ENCODE data around the gene SLC38A11.

The SLC38A11 gene

DNA sequence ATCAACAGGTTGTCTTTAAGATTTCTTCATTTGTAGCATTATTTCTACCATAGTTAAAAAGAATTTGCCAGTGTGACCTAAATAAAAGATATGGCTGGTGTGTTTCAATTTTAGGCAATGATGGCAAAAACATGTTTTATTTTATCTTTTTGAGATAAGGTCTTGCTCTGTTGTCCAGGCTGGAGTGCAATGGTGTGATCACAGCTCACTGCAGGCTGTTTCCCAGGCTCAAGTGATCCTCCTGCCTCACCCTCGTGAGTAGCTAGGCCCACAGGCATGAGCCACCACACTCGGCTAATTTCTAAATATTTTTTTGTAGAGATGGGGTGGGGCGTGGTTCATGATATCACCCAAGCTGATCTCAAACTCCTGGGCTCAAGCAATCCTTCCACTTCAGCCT is 66.7 kb downstream of the SLC38A11 start:
- no peaks in the 10 kb centered on the region for H3K9me2 ChIP-seq (replicated peaks; ENCODE audit: low read depth, low read length)

DNA sequence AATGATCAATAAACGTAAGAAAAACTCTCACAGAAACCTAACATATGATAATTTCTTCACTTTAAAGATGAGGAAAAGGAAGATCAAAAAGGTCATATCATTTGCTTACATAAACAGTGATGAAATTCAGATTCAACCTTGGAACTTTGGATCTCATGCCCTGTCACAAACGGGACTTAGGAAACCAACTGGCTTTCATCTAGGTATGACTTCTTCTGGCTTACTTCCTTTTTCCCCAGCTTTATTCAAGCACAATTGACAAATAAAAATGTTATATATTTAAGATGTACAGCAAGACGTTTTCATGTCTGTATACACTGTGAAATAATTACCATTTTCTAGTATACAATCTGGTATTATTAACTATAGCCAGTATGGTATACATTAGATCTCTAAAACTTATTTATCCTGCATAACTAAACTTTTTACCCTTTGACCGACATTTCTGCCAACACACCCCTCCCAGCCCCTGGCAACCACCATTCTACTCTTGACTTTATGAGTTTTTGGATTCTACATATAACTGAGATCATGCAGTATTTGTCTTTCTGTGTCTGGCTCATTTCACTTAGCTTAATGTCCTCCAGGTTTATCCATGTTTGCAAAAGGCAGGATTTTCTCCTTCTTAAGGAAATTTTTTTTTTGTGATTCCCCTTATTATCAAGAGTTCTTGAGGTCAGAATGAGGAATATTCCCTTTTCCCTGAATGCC is 67.7 kb downstream of the SLC38A11 start:
- Histone ChIP-seq H3K79me2 (ENCODE audit: insufficient read depth, low read length) (no peaks in the 10 kb centered on the region), H3K9me2 (replicated peaks; ENCODE audit: low read depth, low read length) (no peaks in the 10 kb centered on the region), H3K9me3 (ENCODE audit: insufficient read depth, low read depth, low read length) (no peaks in the 10 kb centered on the region), H3F3A (ENCODE audit: low read depth) (no peaks in the 10 kb centered on the region), H3K27me3 (ENCODE audit: insufficient read depth, low read length, poor library complexity, severe bottlenecking) (no peaks in the 10 kb centered on the region), H3K4me3 (ENCODE audit: low read length, poor library complexity, severe bottlenecking) (no peak overlapping the region), H3K9ac (ENCODE audit: low read depth, low read length, poor library complexity, severe bottlenecking) (no peak overlapping the region), H3K36me3 (ENCODE audit: insufficient read depth, low read length) (no peaks in the 10 kb centered on the region), H3K4me2 (ENCODE audit: low read depth, low read length, poor library complexity, severe bottlenecking) (no peak overlapping the region), H3K4me1 (ENCODE audit: insufficient read depth, low read length, poor library complexity, severe bottlenecking) (peaks cover 27% of the 10 kb centered on the region), H4K20me1 (ENCODE audit: insufficient read depth, low read length, poor library complexity, severe bottlenecking) (no peaks in the 10 kb centered on the region), H2AFZ (ENCODE audit: low read length) (no peak overlapping the region)
- no peak for TF ChIP-seq EZH2phosphoT487 (IDR thresholded peaks at IDR 0.05; ENCODE audit: borderline replicate concordance)
- TF ChIP-seq, protein P1, sequence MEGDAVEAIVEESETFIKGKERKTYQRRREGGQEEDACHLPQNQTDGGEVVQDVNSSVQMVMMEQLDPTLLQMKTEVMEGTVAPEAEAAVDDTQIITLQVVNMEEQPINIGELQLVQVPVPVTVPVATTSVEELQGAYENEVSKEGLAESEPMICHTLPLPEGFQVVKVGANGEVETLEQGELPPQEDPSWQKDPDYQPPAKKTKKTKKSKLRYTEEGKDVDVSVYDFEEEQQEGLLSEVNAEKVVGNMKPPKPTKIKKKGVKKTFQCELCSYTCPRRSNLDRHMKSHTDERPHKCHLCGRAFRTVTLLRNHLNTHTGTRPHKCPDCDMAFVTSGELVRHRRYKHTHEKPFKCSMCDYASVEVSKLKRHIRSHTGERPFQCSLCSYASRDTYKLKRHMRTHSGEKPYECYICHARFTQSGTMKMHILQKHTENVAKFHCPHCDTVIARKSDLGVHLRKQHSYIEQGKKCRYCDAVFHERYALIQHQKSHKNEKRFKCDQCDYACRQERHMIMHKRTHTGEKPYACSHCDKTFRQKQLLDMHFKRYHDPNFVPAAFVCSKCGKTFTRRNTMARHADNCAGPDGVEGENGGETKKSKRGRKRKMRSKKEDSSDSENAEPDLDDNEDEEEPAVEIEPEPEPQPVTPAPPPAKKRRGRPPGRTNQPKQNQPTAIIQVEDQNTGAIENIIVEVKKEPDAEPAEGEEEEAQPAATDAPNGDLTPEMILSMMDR (conservative IDR thresholded peaks at IDR 0.05; ENCODE audit: low read length): no peak

More for the DNA sequence above, 66.7 kb downstream of the SLC38A11 start:
- TF ChIP-seq, protein P1 (conservative IDR thresholded peaks at IDR 0.05; ENCODE audit: low read length): no peak
- no peak for TF ChIP-seq EZH2phosphoT487 (IDR thresholded peaks at IDR 0.05; ENCODE audit: borderline replicate concordance)
- Histone ChIP-seq H3K79me2 (ENCODE audit: insufficient read depth, low read length) (no peaks in the 10 kb centered on the region), H2AFZ (ENCODE audit: low read length) (no peak overlapping the region), H3K9ac (ENCODE audit: low read depth, low read length, poor library complexity, severe bottlenecking) (no peak overlapping the region), H3F3A (ENCODE audit: low read depth) (no peaks in the 10 kb centered on the region), H3K27me3 (ENCODE audit: insufficient read depth, low read length, poor library complexity, severe bottlenecking) (no peaks in the 10 kb centered on the region), H3K9me3 (ENCODE audit: insufficient read depth, low read depth, low read length) (no peaks in the 10 kb centered on the region), H4K20me1 (ENCODE audit: insufficient read depth, low read length, poor library complexity, severe bottlenecking) (no peaks in the 10 kb centered on the region), H3K4me2 (ENCODE audit: low read depth, low read length, poor library complexity, severe bottlenecking) (no peak overlapping the region), H3K4me3 (ENCODE audit: low read length, poor library complexity, severe bottlenecking) (no peak overlapping the region), H3K36me3 (ENCODE audit: insufficient read depth, low read length) (no peaks in the 10 kb centered on the region), H3K4me1 (ENCODE audit: insufficient read depth, low read length, poor library complexity, severe bottlenecking) (peaks cover 27% of the 10 kb centered on the region)

DNA sequence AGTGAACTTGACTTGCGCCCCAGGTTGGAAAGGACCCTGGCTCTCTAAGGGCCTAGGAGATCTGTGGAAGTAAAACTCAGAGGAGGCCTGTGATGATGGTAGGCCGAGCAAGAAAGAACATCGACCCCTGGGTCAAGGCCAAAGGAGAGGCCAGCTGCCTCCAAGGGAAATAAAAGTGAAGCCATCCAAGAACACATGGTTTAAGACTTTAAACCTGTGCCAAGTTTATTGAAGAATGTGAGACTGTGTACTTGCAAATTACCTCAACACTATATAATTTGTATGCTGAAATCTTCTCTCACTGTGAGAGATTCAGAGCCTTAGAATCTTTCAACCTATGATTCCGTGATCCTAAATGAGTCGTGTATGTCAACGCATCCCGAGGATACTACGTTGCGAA is 73.0 kb downstream of the SLC38A11 start:
- H3K27me3 ChIP-seq (ENCODE audit: insufficient read depth, low read length, poor library complexity, severe bottlenecking): no peaks in the 10 kb centered on the region
- no peaks in the 10 kb centered on the region for H4K20me1 ChIP-seq (ENCODE audit: insufficient read depth, low read length, poor library complexity, severe bottlenecking)

More for the DNA sequence above, 73.0 kb downstream of the SLC38A11 start:
- Histone ChIP-seq H2AFZ (ENCODE audit: low read length) (no peak overlapping the region), H3K4me3 (ENCODE audit: low read length, poor library complexity, severe bottlenecking) (no peak overlapping the region), H3K9ac (ENCODE audit: low read depth, low read length, poor library complexity, severe bottlenecking) (no peak overlapping the region), H3K9me3 (ENCODE audit: insufficient read depth, low read depth, low read length) (no peaks in the 10 kb centered on the region), H3K4me1 (ENCODE audit: insufficient read depth, low read length, poor library complexity, severe bottlenecking) (no peaks in the 10 kb centered on the region), H3K36me3 (ENCODE audit: insufficient read depth, low read length) (no peaks in the 10 kb centered on the region), H3K9me2 (replicated peaks; ENCODE audit: low read depth, low read length) (no peaks in the 10 kb centered on the region), H3K4me2 (ENCODE audit: low read depth, low read length, poor library complexity, severe bottlenecking) (no peak overlapping the region), H3K79me2 (ENCODE audit: insufficient read depth, low read length) (no peaks in the 10 kb centered on the region), H3F3A (ENCODE audit: low read depth) (no peaks in the 10 kb centered on the region)
- TF ChIP-seq, protein P1 (conservative IDR thresholded peaks at IDR 0.05; ENCODE audit: low read length): no peak
- TF ChIP-seq EZH2phosphoT487 (IDR thresholded peaks at IDR 0.05; ENCODE audit: borderline replicate concordance): no peak

All from Loucy (cell line).